NCI-H748 (cell line): ENCODE results near the gene PGA4.
"Not testable (repeated sequence)": the region's sequence is repeated elsewhere in the genome, so short reads cannot be mapped to it uniquely, and the experiment has no call there.

Source experiments
- DNase-seq: peaks from one replicate; lab custom pipeline; 2025; ENCODE audit not compliant: unreplicated experiment; lab: John Stamatoyannopoulos, UW

Gene PGA4

DNA sequence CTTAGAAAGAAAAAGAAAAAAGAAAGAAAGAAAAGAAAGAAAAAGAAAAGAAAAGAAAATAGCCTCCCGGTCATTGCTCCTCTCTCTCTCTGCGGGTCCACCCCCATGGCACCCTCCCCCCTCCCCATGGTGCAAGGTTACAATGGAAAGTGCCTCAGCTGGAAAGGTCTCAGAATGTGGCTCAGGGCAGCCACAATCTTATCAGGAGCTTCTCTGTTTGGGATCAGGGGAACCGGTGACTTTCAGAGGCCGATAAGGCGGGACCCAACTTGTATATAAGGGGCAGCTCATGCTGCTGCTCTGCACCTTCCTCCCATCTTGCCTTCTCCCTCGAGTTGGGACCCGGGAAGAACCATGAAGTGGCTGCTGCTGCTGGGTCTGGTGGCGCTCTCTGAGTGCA lies at the start of gene PGA4:
Gene PGA4 (plus strand): TSS at position 301 of the 400 bp plus-strand sequence. CDS start 54 bp downstream, at position 355.
- DNase-seq: not testable (repeated sequence)

DNA sequence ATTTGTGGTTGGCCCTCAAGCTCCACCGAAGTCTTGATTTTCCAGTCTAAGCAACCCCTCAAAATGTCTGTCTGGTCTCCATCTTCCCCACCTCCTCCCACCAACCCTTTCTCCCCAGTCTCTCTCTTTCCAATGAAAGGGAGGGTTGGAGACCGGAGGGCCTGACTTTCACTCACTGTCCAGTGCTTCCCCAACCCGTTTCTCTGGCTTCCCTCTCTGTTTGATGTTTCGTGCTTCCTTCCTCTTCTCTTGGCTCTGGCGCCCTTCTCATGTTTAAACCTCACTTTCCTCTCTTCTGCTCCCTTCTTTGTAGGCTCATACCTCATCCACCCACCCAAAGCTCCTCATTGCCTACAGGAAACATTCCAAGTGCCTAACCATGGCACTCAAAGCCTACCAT lies 49.8 kb upstream of the PGA4 start:
- DNase-seq: no peak

DNA sequence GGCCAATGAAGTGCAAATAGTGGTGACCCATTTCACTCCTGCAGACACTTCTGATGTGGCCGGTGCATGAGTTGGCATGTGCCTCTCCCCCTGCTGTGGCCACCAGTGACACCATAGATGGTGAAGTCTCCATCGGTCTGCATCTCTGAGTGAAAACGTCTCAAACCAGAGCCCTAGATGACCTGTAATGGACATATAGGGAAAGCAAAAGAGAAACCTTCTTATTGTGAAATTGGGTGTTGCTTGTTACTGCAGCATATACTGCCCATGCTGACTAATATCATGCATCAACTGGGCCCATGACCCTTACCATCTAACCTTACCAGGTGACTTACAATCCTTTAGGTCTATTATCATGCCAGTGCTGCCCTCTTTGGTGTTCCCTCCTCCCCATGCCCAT lies 49.3 kb upstream of the PGA4 start:
- DNase-seq: no peak

DNA sequence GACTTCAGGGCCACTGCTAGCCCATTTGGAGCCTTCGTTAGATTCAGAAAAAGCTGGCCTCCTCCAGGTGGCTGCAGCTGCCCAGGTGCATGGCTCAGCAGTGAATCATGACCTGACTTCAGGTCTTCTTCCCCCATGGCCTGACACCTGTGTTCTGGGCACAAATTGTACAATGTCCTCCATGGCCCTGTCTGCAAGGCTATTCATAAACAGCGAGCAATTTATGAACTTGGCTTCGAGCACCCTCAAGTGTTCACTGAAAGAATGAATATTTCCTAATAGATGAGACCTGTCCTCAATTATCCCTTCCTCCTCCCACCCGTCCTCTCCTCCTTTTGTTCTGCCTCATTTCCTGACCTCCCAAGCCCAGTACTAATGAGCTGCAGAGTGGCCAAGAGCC lies 48.7 kb upstream of the PGA4 start:
- peak; percentile 57 for DNase-seq

DNA sequence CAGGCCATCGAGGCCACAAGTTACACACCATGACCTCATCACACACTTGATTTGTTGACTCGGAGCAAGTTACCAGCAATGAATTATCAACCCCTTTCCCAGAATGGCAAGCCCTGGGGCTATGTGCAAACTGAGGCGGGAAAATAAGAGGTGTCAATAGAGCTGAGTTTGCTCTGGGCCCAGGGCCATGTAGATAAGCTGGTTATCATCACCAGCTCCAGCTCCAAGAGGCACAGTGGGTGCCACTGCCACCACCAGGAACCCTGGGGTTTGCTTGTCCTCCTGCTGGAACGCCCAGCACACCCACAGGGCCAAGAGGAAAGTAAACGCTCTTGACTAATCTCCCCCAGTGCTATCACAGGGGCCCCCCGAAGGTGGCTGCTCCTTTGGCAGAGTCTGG lies 47.9 kb upstream of the PGA4 start:
- DNase-seq: no peak

DNA sequence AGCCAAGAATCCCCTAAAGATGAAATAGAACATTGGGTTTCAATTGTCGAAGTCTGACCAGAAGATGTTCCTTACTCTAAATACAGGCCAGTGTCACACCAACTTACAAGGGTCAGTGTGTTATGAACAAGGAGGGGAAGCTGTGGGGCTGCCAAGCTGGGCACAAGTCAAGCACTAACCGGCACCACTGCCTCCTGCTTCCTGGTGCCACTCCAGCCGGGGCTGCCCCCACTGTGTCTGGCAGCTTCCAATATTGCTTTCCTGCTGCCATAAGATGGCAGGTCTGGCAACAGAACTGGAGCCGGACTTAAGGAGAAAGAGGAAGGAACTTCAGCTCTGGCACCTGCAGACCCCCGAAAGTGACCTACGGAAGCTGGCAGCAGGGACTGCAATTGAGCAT lies 47.2 kb upstream of the PGA4 start:
- no peak for DNase-seq

DNA sequence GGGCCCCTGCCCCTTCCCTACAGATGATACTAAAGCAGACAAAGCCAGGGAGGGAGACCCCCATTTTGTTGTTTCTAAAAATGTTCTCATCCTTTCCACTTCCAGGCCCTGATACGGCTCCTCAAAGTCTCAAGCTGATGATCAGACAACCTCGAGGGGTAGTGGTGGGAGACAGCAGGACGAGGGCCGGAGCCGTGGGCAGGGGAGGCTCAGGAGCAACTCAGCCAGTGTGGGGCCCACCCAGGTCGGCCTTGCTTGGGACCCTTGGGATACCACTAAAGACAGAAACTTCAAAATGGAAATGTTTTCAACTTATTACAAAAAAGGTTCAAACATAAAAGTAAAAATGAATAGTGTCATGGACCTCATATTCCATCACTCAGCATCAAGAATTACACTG lies 45.7 kb upstream of the PGA4 start:
- DNase-seq: no peak

DNA sequence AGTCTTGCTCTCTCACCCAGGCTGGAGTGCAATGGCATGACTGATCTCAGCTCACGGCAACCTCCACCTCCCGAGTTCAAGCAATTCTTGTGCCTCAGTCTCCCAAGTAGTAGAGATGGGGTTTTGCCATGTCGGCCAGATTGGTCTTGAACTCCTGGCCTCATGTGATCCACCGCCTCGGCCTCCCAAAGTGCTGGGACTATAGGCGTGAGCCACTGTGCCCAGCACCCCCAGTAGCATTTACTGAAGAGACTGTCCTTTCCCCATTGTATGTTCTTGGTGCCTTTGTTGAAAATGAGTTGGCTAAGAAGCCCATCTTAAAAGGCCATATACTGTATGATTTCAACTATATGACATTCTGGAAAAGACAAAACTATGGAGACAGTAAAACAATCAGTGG lies 41.9 kb upstream of the PGA4 start:
- not testable (repeated sequence) for DNase-seq

DNA sequence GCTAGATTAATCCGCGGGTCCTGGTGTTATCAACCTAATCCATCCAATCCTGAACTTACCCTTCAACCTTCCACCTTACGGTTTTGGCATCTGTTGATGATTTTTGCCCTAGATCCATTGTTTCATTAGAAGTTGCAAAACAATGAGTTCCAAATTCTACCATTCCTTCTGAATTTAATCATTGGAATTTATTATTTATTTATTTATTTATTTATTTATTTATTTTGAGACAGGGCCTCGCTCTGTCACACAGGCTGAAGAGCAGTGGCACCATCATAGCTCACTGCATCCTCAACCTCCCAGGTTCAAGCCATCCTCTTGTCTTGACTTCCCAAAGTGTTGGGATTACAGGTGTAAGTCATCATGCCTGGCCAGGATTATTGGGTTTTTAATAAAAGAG lies 40.7 kb upstream of the PGA4 start:
- no peak for DNase-seq

DNA sequence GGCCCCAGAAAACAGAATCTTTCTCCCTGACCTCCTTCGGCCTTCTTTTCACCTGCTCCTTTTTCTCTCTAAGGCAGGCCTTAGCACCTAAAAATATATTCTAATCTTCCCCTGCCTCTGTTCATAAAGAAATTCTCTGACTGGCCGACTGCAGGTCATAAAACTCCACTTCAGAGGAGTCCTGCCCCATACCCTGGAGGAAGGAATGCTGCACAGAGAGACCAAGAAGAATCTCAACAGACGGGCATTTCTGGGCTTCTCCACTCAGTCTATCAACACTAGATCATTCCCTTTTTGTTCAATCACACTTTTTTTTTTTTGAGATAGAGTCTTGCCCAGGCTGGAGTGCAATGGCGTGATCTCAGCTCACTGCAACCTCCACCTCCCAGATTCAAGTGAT lies 38.5 kb upstream of the PGA4 start:
- DNase-seq: no peak

DNA sequence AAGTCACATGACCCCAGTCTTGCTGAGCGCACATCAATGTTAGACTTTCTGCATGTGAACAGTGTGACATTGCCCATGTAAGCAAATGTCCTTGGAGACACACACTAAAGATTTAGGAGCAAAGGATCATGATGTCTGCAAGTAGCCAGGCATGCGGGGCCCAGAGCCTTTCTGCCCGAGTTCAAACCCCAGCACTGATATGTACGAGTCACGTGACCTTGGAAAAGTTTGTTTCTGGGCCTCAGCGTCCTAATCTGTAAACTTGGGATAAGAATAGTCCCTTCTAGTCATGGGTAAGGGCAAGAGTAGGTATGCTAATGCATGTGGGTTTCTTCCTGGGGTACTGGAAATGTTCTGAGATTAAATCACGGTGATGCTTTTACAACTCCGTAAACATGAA lies 35.6 kb upstream of the PGA4 start:
- no peak for DNase-seq

DNA sequence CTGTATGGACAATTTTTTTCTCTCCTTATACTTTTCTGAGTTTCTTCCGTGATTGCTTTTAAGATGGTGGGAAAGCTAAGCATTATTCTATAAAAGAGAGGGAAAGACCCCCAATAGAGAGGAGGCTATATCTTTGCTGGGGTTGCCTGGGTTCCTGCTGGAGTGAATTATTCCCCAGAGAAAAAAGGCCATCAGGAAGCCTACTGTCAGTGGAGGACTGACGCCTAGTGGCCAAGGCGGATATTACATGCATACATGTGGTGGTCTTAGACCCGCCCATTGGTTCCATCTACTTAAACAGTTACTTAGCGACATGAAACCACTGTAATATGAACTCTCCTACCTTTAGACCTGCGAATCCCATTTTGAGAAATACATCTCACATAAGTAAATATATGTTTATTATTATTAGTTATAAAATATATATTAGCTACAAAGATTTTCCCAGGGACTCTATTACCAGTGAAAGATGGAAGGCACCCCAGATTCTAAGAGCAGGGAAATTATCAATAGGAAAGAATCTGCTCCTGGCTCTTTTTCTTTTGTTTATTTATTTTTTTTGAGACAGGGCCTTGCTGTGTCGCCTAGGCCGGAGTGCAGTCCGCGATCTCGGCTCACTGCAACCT lies 34.5 kb upstream of the PGA4 start:
- DNase-seq: peak; percentile 85

DNA sequence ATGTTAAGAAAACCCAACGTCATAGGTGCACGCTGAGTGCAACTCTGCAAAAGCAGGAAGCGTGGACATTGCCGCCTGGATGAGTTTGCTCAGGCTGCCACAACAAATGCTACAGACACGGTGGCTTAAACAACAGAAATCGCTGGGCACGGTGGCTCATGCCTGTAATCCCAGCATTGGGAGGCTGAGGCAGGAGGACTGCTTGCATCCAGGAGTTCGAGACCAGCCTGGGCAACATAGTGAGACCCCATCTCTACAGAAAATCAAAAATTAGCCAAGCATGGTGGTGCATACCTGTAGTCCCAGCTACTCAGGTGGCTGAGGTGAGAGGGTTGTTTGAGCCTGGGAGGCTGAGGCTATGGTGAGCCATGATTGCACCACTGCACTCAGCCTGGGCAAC lies 32.2 kb upstream of the PGA4 start:
- no peak for DNase-seq

DNA sequence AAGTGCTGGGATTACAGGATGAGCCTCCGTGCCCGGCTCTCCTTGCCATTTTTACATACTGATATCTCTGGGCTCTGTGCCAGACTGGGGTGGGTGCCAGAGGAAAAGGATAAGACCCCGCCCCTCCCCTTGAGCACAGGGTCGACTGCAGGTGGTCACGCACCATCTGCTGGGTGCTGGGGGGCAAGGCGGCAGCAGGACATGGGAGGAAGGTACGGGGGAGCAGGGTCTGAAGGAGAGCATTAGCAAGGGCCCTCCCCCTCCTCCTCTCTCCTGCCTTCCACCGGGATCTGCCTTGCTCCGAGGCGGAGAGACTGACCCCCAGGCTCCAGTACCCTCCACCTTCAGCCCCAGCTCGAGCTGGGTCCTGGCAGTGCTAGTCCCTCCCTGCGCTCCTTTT lies 28.6 kb upstream of the PGA4 start:
- peak; percentile 42 for DNase-seq

DNA sequence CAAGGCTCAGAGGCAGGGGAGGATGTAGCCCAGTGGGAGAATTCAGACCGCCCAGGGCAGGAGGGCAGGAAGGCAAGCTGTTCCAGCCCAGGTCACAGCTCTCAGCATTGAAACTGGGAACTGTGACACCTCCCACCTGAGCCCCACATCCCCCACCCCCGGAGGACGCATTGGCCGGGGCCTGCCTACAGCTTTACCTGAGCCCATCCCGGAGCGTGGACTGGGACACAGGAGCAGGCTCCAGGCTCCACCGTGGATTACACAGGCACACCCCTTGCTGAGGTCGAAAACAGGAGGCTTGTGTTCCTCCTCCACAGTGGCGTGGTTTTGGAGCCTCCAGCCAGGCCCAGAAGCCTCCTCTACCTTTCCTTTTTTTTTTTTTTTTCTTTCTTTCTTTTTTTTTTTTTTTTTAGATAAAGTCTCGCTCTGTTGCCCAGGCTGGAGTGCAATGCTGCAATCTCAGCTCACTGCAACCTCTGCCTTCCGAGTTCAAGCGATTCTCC lies 27.9 kb upstream of the PGA4 start:
- no peak for DNase-seq

DNA sequence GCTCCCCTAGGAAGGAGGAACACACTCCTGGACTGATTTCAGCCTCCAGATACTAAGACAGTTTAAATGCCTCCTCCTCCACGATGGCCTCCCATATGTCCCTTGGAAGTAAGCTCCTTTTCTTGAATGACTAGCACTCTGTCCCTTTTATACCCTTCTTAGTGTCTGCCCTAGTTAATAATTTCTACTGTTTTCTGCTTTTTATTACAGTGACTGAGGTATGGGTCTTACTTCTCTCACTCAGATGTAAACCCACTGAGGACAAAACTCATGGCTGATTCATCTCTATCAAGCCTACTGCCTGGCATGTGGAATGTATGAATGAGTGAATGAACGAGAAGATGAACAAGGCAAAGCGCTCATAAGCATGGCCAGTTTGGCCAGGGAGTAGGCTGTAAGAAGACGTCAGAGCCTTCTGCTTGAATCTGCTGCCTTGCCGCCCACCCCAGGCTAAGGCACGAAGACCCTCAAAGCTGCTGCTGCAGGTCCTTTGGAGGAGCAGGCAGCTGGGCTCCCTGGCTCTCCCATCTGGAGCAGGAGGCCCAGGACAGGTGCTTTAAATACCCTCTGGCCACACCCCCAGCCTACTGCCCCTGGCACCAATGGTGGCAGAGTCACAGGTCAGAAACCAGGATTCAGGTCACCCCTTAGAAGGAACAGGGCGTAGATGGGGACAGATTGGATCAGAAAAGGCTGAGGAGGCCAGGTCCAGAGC lies 27.0 kb upstream of the PGA4 start:
- no peak for DNase-seq

DNA sequence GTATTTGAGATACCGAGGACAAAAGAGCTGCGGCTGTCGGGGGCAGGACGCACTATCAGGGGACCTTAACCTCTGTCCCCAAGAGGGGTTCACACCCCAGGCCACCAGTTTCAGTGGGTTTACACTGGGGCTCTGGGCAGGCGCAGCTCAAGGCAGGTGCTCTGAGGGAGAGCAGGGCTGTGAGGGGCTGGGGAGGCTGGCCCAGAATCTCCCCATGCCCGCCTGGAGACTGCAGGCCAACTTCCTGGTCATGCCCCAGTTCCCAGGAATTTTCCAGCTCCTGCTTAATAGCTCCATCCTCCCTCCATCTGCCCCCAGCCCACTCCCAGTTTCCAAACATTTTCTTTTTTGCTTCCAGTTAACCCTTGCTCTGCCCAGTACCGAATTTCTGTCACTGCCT lies 26.4 kb upstream of the PGA4 start:
- no peak for DNase-seq

DNA sequence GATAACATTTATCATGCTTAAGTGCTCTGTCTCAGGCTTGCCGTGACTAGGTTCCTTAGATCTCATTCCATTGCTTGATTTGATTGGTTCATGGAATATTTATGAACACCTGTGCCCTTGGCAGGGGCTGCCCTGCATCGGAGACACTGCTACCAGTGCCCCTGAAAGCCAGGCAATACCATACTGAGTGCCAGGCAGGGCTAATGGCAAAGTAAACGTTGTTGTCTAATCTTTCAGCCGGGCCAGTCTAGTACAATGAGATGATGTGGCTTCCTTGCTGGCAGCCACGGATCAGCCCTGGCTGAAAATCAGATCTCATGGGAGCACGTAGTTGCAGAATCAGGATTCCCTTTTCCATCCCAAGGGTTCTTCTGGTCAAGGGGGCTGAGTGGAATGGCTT lies 23.8 kb upstream of the PGA4 start:
- no peak for DNase-seq

DNA sequence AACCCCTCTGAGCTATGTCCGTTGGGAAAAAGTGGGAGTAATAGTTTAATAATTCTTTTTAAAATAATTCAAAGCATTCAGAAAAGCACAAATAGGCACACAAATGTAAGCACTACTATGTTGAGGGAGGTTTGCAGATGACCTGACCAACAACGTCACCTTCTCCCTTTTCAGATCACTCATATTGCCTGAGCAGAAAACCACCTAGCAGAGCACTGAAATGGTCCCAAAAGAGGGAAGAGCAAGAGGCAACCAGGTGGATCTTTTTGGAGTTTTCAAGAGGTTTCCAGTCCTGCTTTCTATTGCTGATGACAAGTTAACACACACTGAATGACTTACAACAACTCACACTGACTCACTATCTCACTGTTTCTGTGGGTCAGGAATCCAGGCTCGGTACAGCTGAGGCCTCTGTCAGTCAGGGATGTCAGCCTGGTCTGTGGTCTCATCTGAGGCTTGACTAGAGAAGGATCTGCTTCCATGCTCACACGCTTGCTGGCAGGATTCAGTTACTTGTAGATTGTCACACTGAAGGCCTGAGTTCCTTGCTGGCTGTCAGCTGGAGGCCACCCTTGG lies 23.1 kb upstream of the PGA4 start:
- DNase-seq: no peak

DNA sequence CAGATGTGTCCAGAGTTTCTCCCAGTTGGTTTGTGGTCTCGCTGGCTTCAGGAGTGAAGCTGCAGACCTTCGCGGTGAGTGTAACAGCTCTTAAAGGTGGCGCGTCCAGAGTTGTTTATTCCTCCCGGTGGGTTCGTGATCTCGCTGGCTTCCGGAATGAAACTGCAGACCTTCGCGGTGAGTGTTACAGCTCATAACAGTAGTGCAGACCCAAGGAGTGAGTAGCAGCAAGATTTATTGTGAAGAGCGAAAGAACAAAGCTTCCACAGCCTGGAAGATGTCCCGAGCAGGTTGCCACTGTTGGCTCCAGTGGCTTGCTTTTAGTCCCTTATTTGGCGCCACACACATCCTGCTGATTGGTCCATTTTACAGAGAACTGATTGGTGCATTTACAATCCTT lies 20.7 kb upstream of the PGA4 start:
- DNase-seq: no peak

DNA sequence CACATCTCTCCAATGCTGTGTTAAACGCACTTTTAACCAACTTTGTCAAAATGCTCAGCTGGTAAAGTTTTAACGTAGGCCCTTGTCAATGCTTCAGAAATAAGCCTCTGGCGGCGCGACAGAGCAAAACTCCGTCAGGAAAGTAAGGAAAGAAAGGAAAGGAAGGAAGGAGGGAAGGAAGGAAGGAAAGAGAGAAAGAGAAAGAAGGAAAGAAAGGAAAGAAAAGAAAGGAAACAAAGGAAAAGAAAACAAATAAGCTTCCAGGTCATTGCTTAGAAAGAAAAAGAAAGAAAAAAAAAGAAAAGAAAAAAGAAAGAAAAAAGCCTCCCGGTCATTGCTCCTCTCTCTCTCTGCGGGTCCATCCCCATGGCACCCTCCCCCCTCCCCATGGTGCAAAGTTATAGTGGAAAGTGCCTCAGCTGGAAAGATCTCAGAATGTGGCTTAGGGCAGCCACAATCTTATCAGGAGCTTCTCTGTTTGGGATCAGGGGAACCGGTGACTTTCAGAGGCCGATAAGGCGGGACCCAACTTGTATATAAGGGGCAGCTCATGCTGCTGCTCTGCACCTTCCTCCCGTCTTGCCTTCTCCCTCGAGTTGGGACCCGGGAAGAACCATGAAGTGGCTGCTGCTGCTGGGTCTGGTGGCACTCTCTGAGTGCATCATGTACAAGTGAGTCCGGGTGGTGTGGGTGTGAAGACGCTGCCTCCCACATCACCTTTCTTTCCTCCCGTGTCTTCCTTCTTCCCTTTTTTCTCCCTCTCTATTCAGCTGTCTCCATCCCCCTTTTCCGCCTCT lies 19.0 kb upstream of the PGA4 start, which contains the start of gene PGA3:
Gene PGA3 (plus strand): TSS at position 566 of the 797 bp plus-strand sequence. CDS start 50 bp downstream, at position 616.
- not testable (repeated sequence) for DNase-seq
